Activated CD8-positive, alpha-beta memory T cell treated with anti-CD3 and anti-CD28 coated beads, Interleukin-2, amount 50 U/mL, for 24 hours (primary cell): ENCODE data around the gene CASR.
"Not testable (repeated sequence)": the region's sequence is repeated elsewhere in the genome, so short reads cannot be mapped to it uniquely, and the experiment has no call there.

Experiments
- DNase-seq: peaks from one replicate; pipeline ENCODE4 v3.0.0-alpha.2; 2020; ENCODE audit errors: extremely low read depth

Gene CASR

GRCh38 chr3:122183521-122183892 lies at the start of gene CASR:
TSS of gene CASR (plus strand) at chr3:122183668. CDS start at chr3:122254190, 70,522 bp downstream.
- DNase-seq: no peak

DNA sequence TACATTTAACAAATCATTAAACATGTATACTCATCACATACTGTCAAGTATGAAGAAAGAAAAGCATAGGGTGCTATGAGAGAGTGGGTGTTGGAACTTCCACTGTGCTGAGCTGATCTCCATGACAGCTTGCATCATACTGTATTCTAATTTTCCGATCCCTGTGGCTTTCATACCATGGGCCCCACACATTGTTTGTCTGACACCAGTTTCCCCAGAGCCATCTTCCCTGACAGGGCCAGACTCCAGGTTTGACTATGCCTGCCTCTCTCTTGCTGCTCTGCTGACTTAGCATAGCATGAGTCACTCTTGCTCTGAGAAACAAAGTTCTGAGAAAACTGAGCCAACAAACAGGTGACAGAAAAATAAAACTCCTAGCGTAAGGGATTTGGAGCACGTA lies 37.0 kb upstream of the CASR start:
- DNase-seq: peak; percentile 29

DNA sequence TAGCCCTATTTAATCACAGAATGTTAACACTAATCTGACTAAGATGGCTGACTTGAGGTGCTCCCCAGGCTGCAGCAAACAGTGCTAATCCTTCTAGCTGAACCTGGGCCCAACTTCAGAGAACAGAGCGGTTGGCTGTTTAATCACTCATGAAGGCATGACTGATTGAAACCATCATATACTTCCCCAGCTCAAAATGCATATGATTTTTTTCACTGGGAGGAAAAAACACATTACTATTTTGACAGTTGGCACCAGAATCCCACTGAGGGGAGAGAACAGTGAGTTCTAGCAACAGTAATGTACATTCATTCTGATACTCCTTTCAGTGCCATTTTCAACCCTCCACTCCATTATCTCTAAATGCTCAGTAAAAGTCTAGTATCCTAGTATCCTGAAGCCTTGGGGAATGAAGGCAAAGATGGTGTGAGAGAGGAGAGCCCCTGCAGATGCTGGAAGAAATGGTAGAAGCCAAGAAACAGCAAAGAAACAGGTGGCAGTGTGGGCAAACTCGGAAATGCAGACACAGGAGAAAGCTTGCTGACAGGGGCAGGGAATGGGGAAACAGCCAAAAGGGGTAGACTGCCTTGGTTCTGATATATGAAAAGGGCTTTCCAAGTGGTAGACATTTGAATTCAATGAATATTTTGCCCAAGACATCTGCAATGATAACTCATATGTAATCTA lies 34.4 kb upstream of the CASR start:
- no peak for DNase-seq

DNA sequence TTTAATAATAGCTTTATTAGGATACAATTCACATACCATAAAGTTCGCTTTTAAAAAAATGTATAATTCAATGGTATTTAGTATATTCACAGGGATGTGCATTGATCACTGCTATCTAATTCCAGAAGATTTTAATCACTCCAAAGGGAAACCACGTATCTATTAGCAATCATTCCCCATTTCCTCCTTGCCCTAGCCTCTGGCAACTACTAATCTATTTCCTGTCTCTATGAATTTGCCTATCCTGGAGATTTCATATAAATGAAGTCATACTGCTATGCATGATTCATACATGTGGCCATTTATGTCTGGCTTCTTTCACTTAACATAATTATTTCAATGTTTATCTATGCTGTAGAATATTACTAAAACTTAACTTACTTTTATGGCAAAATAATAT lies 32.0 kb upstream of the CASR start:
- no peak for DNase-seq

GRCh38 chr3:122164983-122165382 lies 18.5 kb upstream of the CASR start:
- DNase-seq: not testable (repeated sequence)

DNA sequence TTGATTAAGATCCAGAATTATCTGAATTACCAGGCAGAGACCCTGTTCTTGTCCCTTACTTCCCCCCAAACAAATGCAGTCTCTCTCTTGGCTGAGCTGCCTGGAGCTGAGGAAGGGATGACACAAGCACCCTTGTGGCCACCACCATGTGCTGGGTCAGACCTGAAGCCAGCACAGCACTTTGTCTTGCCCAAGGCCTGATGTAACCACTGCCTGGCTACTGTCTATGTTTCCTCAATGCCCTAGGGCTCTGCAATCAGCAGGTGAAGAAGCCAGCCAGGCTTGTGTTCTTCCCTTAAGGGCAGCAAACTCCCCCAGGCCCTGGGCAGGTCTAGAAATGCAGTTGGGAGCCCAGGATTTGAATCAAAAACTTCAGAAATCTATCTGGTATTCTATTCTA lies 15.8 kb upstream of the CASR start:
- DNase-seq: no peak

- DNase-seq: no peak
Measured at GRCh38 chr3:122168044-122168443, 15.4 kb upstream of the CASR start.

GRCh38 chr3:122169911-122170310 lies 13.6 kb upstream of the CASR start:
- DNase-seq: no peak

GRCh38 chr3:122171361-122171760 lies 12.1 kb upstream of the CASR start:
- not testable (repeated sequence) for DNase-seq

- no peak for DNase-seq
Measured at GRCh38 chr3:122178711-122179110, 4.8 kb upstream of the CASR start.

GRCh38 chr3:122183893-122184590 lies 574 bp downstream of the CASR start:
- DNase-seq: no peak

DNA sequence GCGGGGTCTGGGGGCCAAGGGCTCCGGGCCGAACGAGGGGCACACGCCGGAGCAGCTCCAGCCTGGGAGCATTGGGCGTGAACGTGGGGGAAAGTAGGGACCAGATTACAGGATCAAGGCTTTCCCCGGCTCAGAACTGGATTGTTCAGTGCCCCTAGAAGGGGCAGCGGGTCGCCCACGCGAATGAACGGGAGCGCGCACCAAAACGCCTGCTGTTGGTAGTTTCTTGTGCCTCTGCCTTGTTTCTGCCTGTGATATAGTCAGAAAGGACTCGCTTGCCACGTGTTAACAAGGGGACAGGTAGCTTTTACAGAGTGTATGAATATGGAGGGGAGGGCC lies 1.1 kb downstream of the CASR start:
- DNase-seq: no peak

DNA sequence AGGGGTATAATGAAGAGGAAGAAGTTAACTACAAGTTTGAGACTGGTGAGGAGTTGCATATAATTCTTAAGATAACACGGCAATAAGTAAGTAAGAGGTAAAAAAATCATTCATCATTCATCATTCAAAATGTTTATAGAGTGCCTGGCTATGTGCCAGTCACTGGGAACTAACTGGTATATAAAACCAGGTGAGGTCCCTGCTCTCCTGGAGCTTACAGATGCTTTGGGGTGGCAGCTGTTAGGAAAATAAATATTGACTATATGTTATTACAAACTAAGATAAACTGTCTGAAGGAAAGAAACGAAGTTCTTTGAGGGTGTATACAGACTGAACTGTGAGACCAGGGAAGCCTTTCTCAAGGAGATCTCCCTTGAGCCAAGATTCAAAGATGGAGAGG lies 2.9 kb downstream of the CASR start:
- DNase-seq: no peak

DNA sequence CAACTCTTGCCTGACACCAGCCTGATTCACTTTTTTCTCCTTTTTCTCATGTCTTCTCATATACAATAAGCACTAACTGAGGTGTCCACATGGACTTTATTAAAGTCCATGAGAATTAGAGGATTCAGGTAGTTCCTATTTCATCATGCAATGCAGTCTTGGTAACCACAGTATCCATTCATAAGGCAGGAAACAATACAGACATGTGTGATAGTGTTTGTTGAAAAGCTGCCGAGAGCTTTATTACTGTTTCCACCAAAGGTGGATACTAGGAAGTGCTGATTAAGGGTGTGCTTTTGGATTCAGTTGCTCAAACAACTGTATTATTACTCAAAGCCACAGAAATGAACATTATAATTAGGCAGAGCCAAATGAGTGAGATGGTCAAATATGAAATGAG lies 5.3 kb downstream of the CASR start:
- no peak for DNase-seq

GRCh38 chr3:122189357-122189756 lies 5.9 kb downstream of the CASR start:
- no peak for DNase-seq

- no peak for DNase-seq
Measured at GRCh38 chr3:122190525-122190924, 7.1 kb downstream of the CASR start.

- DNase-seq: no peak
Measured at GRCh38 chr3:122198966-122199365, 15.5 kb downstream of the CASR start.

- DNase-seq: no peak
Measured at GRCh38 chr3:122199552-122199951, 16.1 kb downstream of the CASR start.

- DNase-seq: no peak
Measured at GRCh38 chr3:122200661-122201060, 17.2 kb downstream of the CASR start.

DNA sequence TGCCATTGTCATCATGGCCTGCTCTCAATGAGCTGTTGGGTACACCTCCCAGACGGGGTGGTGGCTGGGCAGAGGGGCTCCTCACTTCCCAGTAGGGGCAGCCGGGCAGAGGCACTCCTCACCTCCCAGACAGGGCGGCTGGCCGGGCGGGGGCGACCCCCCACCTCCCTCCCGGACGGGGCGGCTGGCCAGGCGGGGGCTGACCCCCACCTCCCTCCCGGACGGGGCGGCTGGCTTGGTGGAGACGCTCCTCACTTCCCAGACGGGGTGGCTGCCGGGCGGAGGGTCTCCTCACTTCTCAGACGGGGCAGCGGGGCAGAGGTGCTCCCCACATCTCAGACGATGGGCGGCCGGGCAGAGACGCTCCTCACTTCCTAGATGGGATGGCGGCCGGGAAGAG lies 18.0 kb downstream of the CASR start:
- DNase-seq: not testable (repeated sequence)

DNA sequence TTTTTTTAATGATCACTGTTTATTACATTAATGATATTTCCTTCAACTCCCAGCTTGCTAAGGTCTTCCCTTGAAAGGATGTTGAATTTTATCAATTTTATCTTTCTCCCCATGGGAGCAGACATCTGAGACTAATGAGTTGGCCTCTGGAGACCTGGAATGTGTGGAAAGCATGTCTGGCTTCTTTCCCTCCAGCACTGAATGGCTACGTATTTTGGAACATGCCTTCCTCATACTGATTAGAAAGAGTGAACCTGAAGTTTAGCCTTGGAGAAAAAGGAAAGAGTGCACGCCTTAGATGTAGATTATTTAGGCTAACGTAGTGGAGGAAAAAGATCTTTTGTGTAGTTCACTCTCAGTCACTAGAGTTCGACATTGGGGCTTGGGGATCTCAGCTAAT lies 25.1 kb downstream of the CASR start:
- DNase-seq: no peak

GRCh38 chr3:122213650-122214049 lies 30.2 kb downstream of the CASR start:
- no peak for DNase-seq

- no peak for DNase-seq
Measured at GRCh38 chr3:122214711-122215110, 31.2 kb downstream of the CASR start.
